ENCODE data around the gene DLG2.

Gene DLG2

GRCh38 chr11:83661491-83662350 is 1965.4 kb downstream of the DLG2 start:
- no peaks in the 10 kb centered on the region for H3K9me3 ChIP-seq (replicated peaks; ENCODE audit: low read length)
- no peaks in the 10 kb centered on the region for H3K4me1 ChIP-seq (ENCODE audit: control insufficient read depth, insufficient read depth, low read length)
- no peak overlapping the region for H3K4me3 ChIP-seq (ENCODE audit: low read length)
- H3K36me3 ChIP-seq (ENCODE audit: insufficient read depth, low read length): no peaks in the 10 kb centered on the region
- no peak overlapping the region for H3K9ac ChIP-seq (ENCODE audit: low read depth, low read length)
- H3K4me2 ChIP-seq (ENCODE audit: low read length): no peak overlapping the region
- no peaks in the 10 kb centered on the region for H3K27me3 ChIP-seq (ENCODE audit: control insufficient read depth, insufficient read depth, low read length)

- Histone ChIP-seq H3K4me3 (ENCODE audit: low read length) (no peak overlapping the region), H3K36me3 (ENCODE audit: insufficient read depth, low read length) (no peaks in the 10 kb centered on the region), H3K4me1 (ENCODE audit: control insufficient read depth, insufficient read depth, low read length) (no peaks in the 10 kb centered on the region), H3K4me2 (ENCODE audit: low read length) (no peak overlapping the region), H3K9ac (ENCODE audit: low read depth, low read length) (no peak overlapping the region), H3K27me3 (ENCODE audit: control insufficient read depth, insufficient read depth, low read length) (no peaks in the 10 kb centered on the region), H3K9me3 (replicated peaks; ENCODE audit: low read length) (no peaks in the 10 kb centered on the region)
Observed at GRCh38 chr11:83659466-83659865, 1967.7 kb downstream of the DLG2 start.

- Histone ChIP-seq H3K4me3 (ENCODE audit: low read length) (no peak overlapping the region), H3K4me2 (ENCODE audit: low read length) (no peak overlapping the region), H3K9me3 (replicated peaks; ENCODE audit: low read length) (no peaks in the 10 kb centered on the region), H3K27me3 (ENCODE audit: control insufficient read depth, insufficient read depth, low read length) (no peaks in the 10 kb centered on the region), H3K4me1 (ENCODE audit: control insufficient read depth, insufficient read depth, low read length) (no peaks in the 10 kb centered on the region), H3K9ac (ENCODE audit: low read depth, low read length) (no peak overlapping the region), H3K36me3 (ENCODE audit: insufficient read depth, low read length) (no peaks in the 10 kb centered on the region)
Observed at GRCh38 chr11:83656796-83657330, 1970.3 kb downstream of the DLG2 start.

- H3K27me3 ChIP-seq (ENCODE audit: control insufficient read depth, insufficient read depth, low read length): no peaks in the 10 kb centered on the region
- no peak overlapping the region for H3K4me3 ChIP-seq (ENCODE audit: low read length)
- H3K36me3 ChIP-seq (ENCODE audit: insufficient read depth, low read length): no peaks in the 10 kb centered on the region
- no peaks in the 10 kb centered on the region for H3K9me3 ChIP-seq (replicated peaks; ENCODE audit: low read length)
- no peaks in the 10 kb centered on the region for H3K4me1 ChIP-seq (ENCODE audit: control insufficient read depth, insufficient read depth, low read length)
- no peak overlapping the region for H3K9ac ChIP-seq (ENCODE audit: low read depth, low read length)
- H3K4me2 ChIP-seq (ENCODE audit: low read length): no peak overlapping the region
Observed at GRCh38 chr11:83655976-83656375, 1971.2 kb downstream of the DLG2 start.

- Histone ChIP-seq H3K36me3 (ENCODE audit: insufficient read depth, low read length) (no peaks in the 10 kb centered on the region), H3K4me3 (ENCODE audit: low read length) (no peak overlapping the region), H3K4me1 (ENCODE audit: control insufficient read depth, insufficient read depth, low read length) (no peaks in the 10 kb centered on the region), H3K9me3 (replicated peaks; ENCODE audit: low read length) (no peaks in the 10 kb centered on the region), H3K9ac (ENCODE audit: low read depth, low read length) (no peak overlapping the region), H3K27me3 (ENCODE audit: control insufficient read depth, insufficient read depth, low read length) (peaks cover 20% of the 10 kb centered on the region), H3K4me2 (ENCODE audit: low read length) (no peak overlapping the region)
Observed at GRCh38 chr11:83649528-83649855, 1977.7 kb downstream of the DLG2 start.

GRCh38 chr11:83648610-83649527 is 1978.3 kb downstream of the DLG2 start:
- Histone ChIP-seq H3K4me3 (ENCODE audit: low read length) (no peak overlapping the region), H3K4me2 (ENCODE audit: low read length) (no peak overlapping the region), H3K9me3 (replicated peaks; ENCODE audit: low read length) (no peaks in the 10 kb centered on the region), H3K9ac (ENCODE audit: low read depth, low read length) (no peak overlapping the region), H3K4me1 (ENCODE audit: control insufficient read depth, insufficient read depth, low read length) (no peaks in the 10 kb centered on the region), H3K27me3 (ENCODE audit: control insufficient read depth, insufficient read depth, low read length) (peaks cover 21% of the 10 kb centered on the region), H3K36me3 (ENCODE audit: insufficient read depth, low read length) (no peaks in the 10 kb centered on the region)

- no peak overlapping the region for H3K9ac ChIP-seq (ENCODE audit: low read depth, low read length)
- H3K27me3 ChIP-seq (ENCODE audit: control insufficient read depth, insufficient read depth, low read length): peaks cover 21% of the 10 kb centered on the region
- no peaks in the 10 kb centered on the region for H3K9me3 ChIP-seq (replicated peaks; ENCODE audit: low read length)
- peaks cover 13% of the 10 kb centered on the region for H3K4me1 ChIP-seq (ENCODE audit: control insufficient read depth, insufficient read depth, low read length)
- H3K4me3 ChIP-seq (ENCODE audit: low read length): no peak overlapping the region
- H3K36me3 ChIP-seq (ENCODE audit: insufficient read depth, low read length): no peaks in the 10 kb centered on the region
- H3K4me2 ChIP-seq (ENCODE audit: low read length): no peak overlapping the region
Observed at GRCh38 chr11:83645561-83645960, 1981.6 kb downstream of the DLG2 start.

GRCh38 chr11:83643115-83643514 is 1984.0 kb downstream of the DLG2 start:
- Histone ChIP-seq H3K4me2 (ENCODE audit: low read length) (no peak overlapping the region), H3K27me3 (ENCODE audit: control insufficient read depth, insufficient read depth, low read length) (peaks cover 17% of the 10 kb centered on the region), H3K36me3 (ENCODE audit: insufficient read depth, low read length) (no peaks in the 10 kb centered on the region), H3K4me3 (ENCODE audit: low read length) (no peak overlapping the region), H3K4me1 (ENCODE audit: control insufficient read depth, insufficient read depth, low read length) (peaks cover 13% of the 10 kb centered on the region), H3K9ac (ENCODE audit: low read depth, low read length) (no peak overlapping the region), H3K9me3 (replicated peaks; ENCODE audit: low read length) (no peaks in the 10 kb centered on the region)

GRCh38 chr11:83642500-83642899 is 1984.6 kb downstream of the DLG2 start:
- H3K27me3 ChIP-seq (ENCODE audit: control insufficient read depth, insufficient read depth, low read length): peaks cover 14% of the 10 kb centered on the region
- no peak overlapping the region for H3K9ac ChIP-seq (ENCODE audit: low read depth, low read length)
- H3K9me3 ChIP-seq (replicated peaks; ENCODE audit: low read length): no peaks in the 10 kb centered on the region
- no peak overlapping the region for H3K4me2 ChIP-seq (ENCODE audit: low read length)
- peaks cover 13% of the 10 kb centered on the region for H3K4me1 ChIP-seq (ENCODE audit: control insufficient read depth, insufficient read depth, low read length)
- H3K4me3 ChIP-seq (ENCODE audit: low read length): no peak overlapping the region
- H3K36me3 ChIP-seq (ENCODE audit: insufficient read depth, low read length): no peaks in the 10 kb centered on the region

GRCh38 chr11:83641511-83641910 is 1985.6 kb downstream of the DLG2 start:
- Histone ChIP-seq H3K36me3 (ENCODE audit: insufficient read depth, low read length) (no peaks in the 10 kb centered on the region), H3K4me1 (ENCODE audit: control insufficient read depth, insufficient read depth, low read length) (peaks cover 13% of the 10 kb centered on the region), H3K4me3 (ENCODE audit: low read length) (no peak overlapping the region)

GRCh38 chr11:83639995-83640758 is 1987.0 kb downstream of the DLG2 start:
- no peaks in the 10 kb centered on the region for H3K36me3 ChIP-seq (ENCODE audit: insufficient read depth, low read length)
- peaks cover 8% of the 10 kb centered on the region for H3K27me3 ChIP-seq (ENCODE audit: control insufficient read depth, insufficient read depth, low read length)
- no peaks in the 10 kb centered on the region for H3K9me3 ChIP-seq (replicated peaks; ENCODE audit: low read length)
- H3K4me2 ChIP-seq (ENCODE audit: low read length): no peak overlapping the region
- peaks cover 13% of the 10 kb centered on the region for H3K4me1 ChIP-seq (ENCODE audit: control insufficient read depth, insufficient read depth, low read length)
- H3K4me3 ChIP-seq (ENCODE audit: low read length): no peak overlapping the region
- H3K9ac ChIP-seq (ENCODE audit: low read depth, low read length): no peak overlapping the region

More at GRCh38 chr11:83641511-83641910, 1985.6 kb downstream of the DLG2 start:
- Histone ChIP-seq H3K9ac (ENCODE audit: low read depth, low read length) (no peak overlapping the region), H3K9me3 (replicated peaks; ENCODE audit: low read length) (no peaks in the 10 kb centered on the region), H3K27me3 (ENCODE audit: control insufficient read depth, insufficient read depth, low read length) (peaks cover 8% of the 10 kb centered on the region), H3K4me2 (ENCODE audit: low read length) (no peak overlapping the region)

Data from skeletal muscle satellite cell (primary cell).